HCT116 (cell line): ENCODE data around the gene MLH3. TPM values are rescaled to one million over a fixed set of nuclear protein-coding genes. Genes with fewer than 3 reads are reported as not detected.

Source experiments
- ATAC-seq: fragments of 200-7000 bp; cut with Tn5 transposase; 2 replicates; pipeline ENCODE4 v1.9.1; 2020; ENCODE audit warnings: mild to moderate bottlenecking, moderate library complexity
- BruUV-seq: library from RNA; stranded (reverse); fragments of 400-500 nt; replicated peaks from 2 replicates; lab custom pipeline; 2021; lab: Mats Ljungman, UMichigan
- CTCF ChIA-PET: fragments of 300-600 bp; sonication (Branson Sonifier 250); formaldehyde crosslinking; loops from one replicate; lab custom pipeline; 2021; ENCODE audit warnings: antibody characterized with exemption; lab: Charles Lee
- POLR2A ChIA-PET: fragments of 300-600, 350-600 bp; sonication (Branson Sonifier 250); formaldehyde crosslinking; loops from one replicate; lab custom pipeline; 2021; ENCODE audit warnings: antibody characterized with exemption; lab: Charles Lee
- RAD21 ChIA-PET, 2 experiments: fragments of 300-600 bp; sonication (Branson Sonifier 250); formaldehyde crosslinking; loops; one replicate each; lab custom pipeline; 2023; ENCODE audit warnings: low total read pairs in 2 of 2; ENCODE audit not compliant: uncharacterized antibody in 2 of 2, unreplicated experiment in 2 of 2, low non-redundant PET in 1 of 2; lab: Charles Lee
- DNase-seq: peaks from one replicate; pipeline ENCODE4 v3.0.0-alpha.2; 2010; ENCODE audit warnings: low read depth, low spot score
- H2AFZ ChIP-seq: fragments of 200-600 bp; shearing (Covaris generic), sonication (generic); 2 replicates; pipeline ENCODE4 v1.6.1; 2017; ENCODE audit warnings: low read depth, mixed run types, mixed read lengths, antibody characterized with exemption, low read length; ENCODE audit not compliant: poor library complexity, severe bottlenecking
- H3K27ac ChIP-seq: 2 replicates; pipeline ENCODE4 v1.5.1; 2012; ENCODE audit warnings: low read depth, low read length
- H3K27me3 ChIP-seq: fragments of 200-600 bp; sonication (generic); 2 replicates; pipeline ENCODE4 v1.6.1; 2016; ENCODE audit warnings: mixed run types, low read length, mixed read lengths; ENCODE audit not compliant: insufficient read depth
- H3K36me3 ChIP-seq, 2 experiments: fragments of 200-500 bp in 1 of 2; fragments of 200-600 bp in 1 of 2; sonication (Bioruptor generic) in 1 of 2; sonication (generic) in 1 of 2; 2 replicates each; pipeline versions ENCODE4 v1.5.1 to v1.6.1; 2014 to 2016; ENCODE audit warnings: low read length in 2 of 2, inconsistent platforms in 1 of 2, mixed read lengths in 1 of 2, mixed run types in 1 of 2; ENCODE audit not compliant: insufficient read depth in 2 of 2, control insufficient read depth in 1 of 2
- H3K4me1 ChIP-seq, 2 experiments: fragments of 200-600 bp in 1 of 2; sonication (generic) in 1 of 2; 2 replicates each; pipeline versions ENCODE4 v1.5.1 to v1.6.1; 2012 to 2017; ENCODE audit warnings: low read length in 2 of 2, inconsistent platforms in 1 of 2, mild to moderate bottlenecking in 1 of 2, mixed read lengths in 1 of 2, mixed run types in 1 of 2, moderate library complexity in 1 of 2; ENCODE audit not compliant: insufficient read depth in 2 of 2, control insufficient read depth in 1 of 2
- H3K4me2 ChIP-seq: fragments of 200-600 bp; sonication (generic); 2 replicates; pipeline ENCODE4 v1.6.1; 2017; ENCODE audit warnings: mixed run types, low read length, mixed read lengths
- H3K4me3 ChIP-seq, 2 experiments: fragments of 200-600 bp in 1 of 2; sonication (generic) in 1 of 2; replicated peaks in 1 of 2; 2 replicates each; pipeline ENCODE4 v1.5.1; 2011 to 2016; ENCODE audit warnings: low read length in 2 of 2, control low read depth in 1 of 2, low read depth in 1 of 2, mild to moderate bottlenecking in 1 of 2, mixed read lengths in 1 of 2, mixed run types in 1 of 2
- H3K79me2 ChIP-seq: fragments of 200-600 bp; sonication (generic); 2 replicates; pipeline ENCODE4 v1.6.1; 2017; ENCODE audit warnings: mild to moderate bottlenecking, mixed run types, low read length, moderate library complexity, mixed read lengths; ENCODE audit not compliant: insufficient read depth
- H3K9ac ChIP-seq: fragments of 200-600 bp; sonication (generic); 2 replicates; pipeline ENCODE4 v1.6.1; 2016; ENCODE audit warnings: low read length, mixed read lengths
- H3K9me2 ChIP-seq: fragments of 200-600 bp; sonication (generic), shearing (Covaris generic); 2 replicates; pipeline ENCODE4 v1.6.1; 2017; ENCODE audit warnings: mixed run types, mild to moderate bottlenecking, moderate library complexity; ENCODE audit not compliant: insufficient read depth
- H3K9me3 ChIP-seq, 2 experiments: fragments of 200-500 bp in 1 of 2; fragments of 200-600 bp in 1 of 2; sonication (Bioruptor generic) in 1 of 2; sonication (generic) in 1 of 2; 2 replicates each; pipeline ENCODE4 v1.6.1; 2014 to 2017; ENCODE audit warnings: low read length in 2 of 2, mixed read lengths in 2 of 2, inconsistent platforms in 1 of 2, low read depth in 1 of 2, mild to moderate bottlenecking in 1 of 2, mixed run types in 1 of 2, moderate library complexity in 1 of 2; ENCODE audit not compliant: control insufficient read depth in 1 of 2, insufficient read depth in 1 of 2
- H4K20me1 ChIP-seq: fragments of 200-600 bp; sonication (generic), shearing (Covaris generic); 2 replicates; pipeline ENCODE4 v1.6.1; 2017; ENCODE audit warnings: mixed run types, mild to moderate bottlenecking, moderate library complexity; ENCODE audit not compliant: insufficient read depth
- CBX3 ChIP-seq: IDR thresholded peaks from 2 replicates; pipeline ENCODE4 v1.6.1; 2012; ENCODE audit warnings: low read depth
- CEBPB ChIP-seq: IDR thresholded peaks from 2 replicates; pipeline ENCODE4 v1.6.1; 2012; ENCODE audit warnings: low read depth
- CTCF ChIP-seq, 3 experiments: fragments of 200-600 bp in 1 of 3; sonication (generic) in 1 of 3; IDR thresholded peaks in 2 of 3; conservative IDR thresholded peaks in 1 of 3; 2 replicates each; pipeline ENCODE4 v1.5.1; 2012 to 2017; ENCODE audit warnings: low read depth in 2 of 3, low read length in 2 of 3, antibody characterized with exemption in 1 of 3, borderline replicate concordance in 1 of 3, control low read depth in 1 of 3, mild to moderate bottlenecking in 1 of 3, mixed read lengths in 1 of 3, mixed run types in 1 of 3, moderate library complexity in 1 of 3; ENCODE audit not compliant: insufficient read depth in 1 of 3
- EGR1 ChIP-seq: IDR thresholded peaks from 2 replicates; pipeline ENCODE4 v1.6.1; 2012; ENCODE audit warnings: low read depth
- EZH2 ChIP-seq: fragments of 200-600 bp; sonication (generic); IDR thresholded peaks from 2 replicates; pipeline ENCODE4 v1.6.1; 2017; ENCODE audit warnings: antibody characterized with exemption, mixed run types
- FOSL1 ChIP-seq: IDR thresholded peaks from 2 replicates; pipeline ENCODE4 v1.6.1; 2012; ENCODE audit warnings: low read depth
- POLR2AphosphoS5 ChIP-seq: IDR thresholded peaks from 2 replicates; pipeline ENCODE4 v1.6.1; 2011; ENCODE audit warnings: mild to moderate bottlenecking, low read depth, low read length, moderate library complexity
- REST ChIP-seq: IDR thresholded peaks from 2 replicates; pipeline ENCODE4 v1.6.1; 2012; ENCODE audit warnings: low read depth
- SP1 ChIP-seq: IDR thresholded peaks from 2 replicates; pipeline ENCODE4 v1.6.1; 2012; ENCODE audit warnings: low read depth
- SRF ChIP-seq: IDR thresholded peaks from 2 replicates; pipeline ENCODE4 v1.6.1; 2012; ENCODE audit warnings: low read depth
- TCF7L2 ChIP-seq: IDR thresholded peaks from 2 replicates; pipeline ENCODE4 v1.7.0; 2011; ENCODE audit warnings: borderline replicate concordance, inconsistent platforms; ENCODE audit not compliant: insufficient read depth, insufficient read length; ENCODE audit errors: extremely low read depth
- ZNF274 ChIP-seq: fragments of 200-500 bp; sonication (Bioruptor generic); IDR thresholded peaks from 2 replicates; pipeline ENCODE4 v1.6.1; 2014; ENCODE audit warnings: mild to moderate bottlenecking, low read depth, low read length, inconsistent platforms
- intact Hi-C: fragments of 100-400 bp; cut with micrococcal nuclease; formaldehyde crosslinking; loops from 2 replicates; pipeline ENCODE4 v1.10.0; 2022
- total RNA-seq: library from RNA; stranded (reverse); gene quantifications from one replicate; pipeline ENCODE4 v1.2.1, GENCODE V29; 2021; ENCODE audit not compliant: unreplicated experiment

Gene MLH3
- total RNA-seq, 1 experiment from 2014 or later, result 14.7 TPM

GRCh38 chr14:74981833-74982232 lies 69.4 kb downstream of the MLH3 start:
- ChIA-PET RAD21 (no interaction called here), CTCF (no interaction called here)
- Histone ChIP-seq H3K36me3 (no peaks in the 10 kb centered on the region), H4K20me1 (no peaks in the 10 kb centered on the region), H3K9ac (no peak overlapping the region), H3K27ac (no peak overlapping the region), H3K79me2 (no peaks in the 10 kb centered on the region), H2AFZ (no peak overlapping the region), H3K4me1 (no peaks in the 10 kb centered on the region), H3K9me2 (no peaks in the 10 kb centered on the region), H3K9me3 (no peaks in the 10 kb centered on the region), H3K27me3 (no peaks in the 10 kb centered on the region), H3K4me2 (no peak overlapping the region), H3K4me3 (no peak overlapping the region)
- intact Hi-C loops, result no loop called here
- DNase-seq, result no peak
- no peak for ATAC-seq
- TF ChIP-seq POLR2AphosphoS5 (no peak), CEBPB (no peak), TCF7L2 (no peak), SP1 (no peak), EGR1 (no peak), SRF (no peak), CBX3 (no peak), REST (no peak), ZNF274 (no peak), FOSL1 (no peak), EZH2 (no peak), CTCF (IDR thresholded peaks at IDR 0.05 in 2 of 3, conservative IDR thresholded peaks at IDR 0.05 in 1 of 3; ENCODE audit: borderline replicate concordance in 1 of 3, insufficient read depth in 1 of 3, low read depth in 2 of 3, low read length in 2 of 3) (no peak)
- TF ChIP-seq, all 23 proteins: peak for 0
- no TSS peak for BruUV-seq
- POLR2A ChIA-PET, result interaction anchor here (1.2 kb wide), 1 partner anchor 26 kb away, joined by 3 read pairs; the partner anchor contains the start of gene PGF
